Natural killer cell (primary cell): Measurements from ENCODE around the gene GASK1A. TPM values are rescaled to one million over a fixed set of nuclear protein-coding genes. Genes with fewer than 3 reads are reported as not detected.

Experiments
- ATAC-seq, 3 donors: fragments of 150-1000 bp in 2 of 3; fragments of 200-7000 bp in 1 of 3; cut with Tn5 transposase; 1 replicate in 1 of 3; 2 replicates in 2 of 3; pipeline ENCODE4 v1.10.0; 2021; ENCODE audit warnings: mild to moderate bottlenecking in 2 of 3, moderate library complexity in 2 of 3
- DNase-seq, 2 donors: peaks; one replicate each; pipeline versions ENCODE4 v3.0.0 to v3.0.0-alpha.2; 2013 to 2021; ENCODE audit warnings: mixed read lengths in 1 of 2
- H3K27ac ChIP-seq: one replicate; pipeline ENCODE4 v1.5.1; 2013; ENCODE audit warnings: mild to moderate bottlenecking, low read length
- H3K27me3 ChIP-seq: one replicate; pipeline ENCODE4 v1.6.1; 2013; ENCODE audit warnings: low read length; ENCODE audit not compliant: control insufficient read depth, insufficient read depth
- H3K36me3 ChIP-seq: one replicate; pipeline ENCODE4 v1.6.1; 2013; ENCODE audit warnings: low read length; ENCODE audit not compliant: control insufficient read depth, insufficient read depth
- H3K4me1 ChIP-seq: one replicate; pipeline ENCODE4 v1.6.1; 2013; ENCODE audit warnings: low read length; ENCODE audit not compliant: control insufficient read depth, insufficient read depth
- H3K4me3 ChIP-seq: one replicate; pipeline ENCODE4 v1.5.1; 2013; ENCODE audit warnings: low read length
- H3K9me3 ChIP-seq: one replicate; pipeline ENCODE4 v1.6.1; 2013; ENCODE audit warnings: low read length; ENCODE audit not compliant: control insufficient read depth, insufficient read depth
- H3K27ac Mint-ChIP-seq, 2 donors: one replicate each; pipeline ENCODE4 v1.8.0; 2022; ENCODE audit warnings: mild to moderate bottlenecking in 2 of 2, mixed read lengths in 2 of 2, moderate library complexity in 1 of 2
- H3K27me3 Mint-ChIP-seq, 2 donors: one replicate each; pipeline ENCODE4 v1.8.0; 2022; ENCODE audit warnings: low read depth in 2 of 2, mixed read lengths in 2 of 2
- H3K36me3 Mint-ChIP-seq: one replicate; pipeline ENCODE4 v1.8.0; 2022; ENCODE audit warnings: mixed read lengths
- H3K4me1 Mint-ChIP-seq, 2 donors: one replicate each; pipeline ENCODE4 v1.8.0; 2022; ENCODE audit warnings: mixed read lengths in 2 of 2
- H3K4me3 Mint-ChIP-seq: one replicate; pipeline ENCODE4 v1.8.0; 2022; ENCODE audit warnings: mild to moderate bottlenecking, moderate library complexity, mixed read lengths
- H3K9me3 Mint-ChIP-seq, 2 donors: one replicate each; pipeline ENCODE4 v1.8.0; 2022; ENCODE audit warnings: mixed read lengths in 2 of 2
- CTCF ChIP-seq: fragments of 200-600 bp; IDR thresholded peaks from one replicate; pipeline ENCODE4 v1.8.0; 2022; ENCODE audit warnings: antibody characterized with exemption
- WGBS: methylation state at CpG from one replicate; pipeline ENCODE4 v1.1.7; 2013; ENCODE audit warnings: missing lambda C conversion rate; ENCODE audit not compliant: insufficient coverage; 5-methylcytosine and 5-hydroxymethylcytosine counted together
- intact Hi-C: fragments of 100-400 bp; cut with micrococcal nuclease; formaldehyde crosslinking; loops from one replicate; pipeline ENCODE4 v1.14.2; 2022
- total RNA-seq, 4 donors: library from RNA; stranded (reverse); fragments of 120-200 nt in 1 of 4; gene quantifications; one replicate each; pipeline versions ENCODE4 v1.2.3 to v1.2.4, GENCODE V29; 2013 to 2022

Gene GASK1A
- total RNA-seq, 3 donors from 2014 or later (not counting 1 experiment from before 2014, with no cell fraction given), result 0.12 to 0.34 TPM; not detected in 1

GRCh38 chr3:42935472-42935871 is 43.6 kb upstream of the GASK1A start:
- DNase-seq (peak in 1 of 2 donors; percentile 49), ATAC-seq (no peak)
- H3K9me3 ChIP-seq, result no peaks in the 10 kb centered on the region
- intact Hi-C loops, result no loop called here
- 67% methylated on average over 1 of the region's 1 CpG for WGBS
- no peaks in the 10 kb centered on the region for H3K9me3 Mint-ChIP-seq
- no peak overlapping the region for H3K4me3 ChIP-seq
- H3K4me1 ChIP-seq, result no peaks in the 10 kb centered on the region
- no peak overlapping the region for H3K27ac Mint-ChIP-seq
- no peak overlapping the region for H3K27ac ChIP-seq
- H3K27me3 ChIP-seq, result no peaks in the 10 kb centered on the region
- H3K4me3 Mint-ChIP-seq, result no peak overlapping the region
- H3K36me3 Mint-ChIP-seq, result no peaks in the 10 kb centered on the region
- no peaks in the 10 kb centered on the region for H3K36me3 ChIP-seq
- no peak for TF ChIP-seq CTCF
- H3K4me1 Mint-ChIP-seq, result peaks cover 6 to 7% of the 10 kb centered on the region in 2 donors
- H3K27me3 Mint-ChIP-seq, result peaks cover 14 to 18% of the 10 kb centered on the region in 2 donors

GRCh38 chr3:42936157-42936981 is 42.7 kb upstream of the GASK1A start:
- no peak overlapping the region for H3K4me3 ChIP-seq

GRCh38 chr3:42937334-42937733 is 41.8 kb upstream of the GASK1A start:
- 96% methylated on average over 3 of the region's 3 CpGs for WGBS
- Histone ChIP-seq H3K4me3 (no peak overlapping the region), H3K27me3 (no peaks in the 10 kb centered on the region), H3K4me1 (no peaks in the 10 kb centered on the region), H3K27ac (no peak overlapping the region), H3K9me3 (no peaks in the 10 kb centered on the region), H3K36me3 (no peaks in the 10 kb centered on the region)
- Mint-ChIP-seq H3K9me3 (no peaks in the 10 kb centered on the region), H3K27ac (no peak overlapping the region), H3K4me3 (no peak overlapping the region), H3K27me3 (peaks cover 18 to 21% of the 10 kb centered on the region in 2 donors), H3K4me1 (peaks cover 6 to 7% of the 10 kb centered on the region in 2 donors), H3K36me3 (no peaks in the 10 kb centered on the region)
- ATAC-seq (no peak), DNase-seq (no peak)
- intact Hi-C loops, result no loop called here
- no peak for TF ChIP-seq CTCF

More at GRCh38 chr3:42936157-42936981, 42.7 kb upstream of the GASK1A start:
- peaks cover 6 to 7% of the 10 kb centered on the region in 2 donors for H3K4me1 Mint-ChIP-seq
- no peaks in the 10 kb centered on the region for H3K36me3 ChIP-seq
- H3K27ac ChIP-seq, result no peak overlapping the region
- TF ChIP-seq CTCF, result no peak
- H3K27me3 ChIP-seq, result no peaks in the 10 kb centered on the region
- H3K9me3 Mint-ChIP-seq, result no peaks in the 10 kb centered on the region
- intact Hi-C loops, result no loop called here
- peak overlapping the region; percentile 60 for H3K4me3 Mint-ChIP-seq
- peaks cover 14 to 15% of the 10 kb centered on the region in 2 donors for H3K27me3 Mint-ChIP-seq
- no peaks in the 10 kb centered on the region for H3K4me1 ChIP-seq
- 75% methylated on average over 43 of the region's 43 CpGs for WGBS
- no peaks in the 10 kb centered on the region for H3K36me3 Mint-ChIP-seq
- H3K27ac Mint-ChIP-seq, result no peak overlapping the region
- DNase-seq (no peak), ATAC-seq (peak in 1 of 3 donors; percentile 39)
- H3K9me3 ChIP-seq, result no peaks in the 10 kb centered on the region
